GM12878 (cell line): ENCODE measurements around the gene DES. TPM values are rescaled to one million over a fixed set of nuclear protein-coding genes. Genes with fewer than 3 reads are reported as not detected.

ENCODE experiments used
- ATAC-seq: fragments of 200-7000 bp; cut with Tn5 transposase; 3 replicates; pipeline ENCODE4 v1.9.1; 2020; ENCODE audit warnings: mild to moderate bottlenecking, moderate library complexity
- BruUV-seq: library from RNA; stranded (reverse); fragments of 400-500 nt; replicated peaks from 2 replicates; lab custom pipeline; 2021; lab: Mats Ljungman, UMichigan
- CTCF ChIA-PET: fragments of 300-600 bp; sonication (Branson Sonifier 250); formaldehyde crosslinking; extraction: SDS; loops from one replicate; lab custom pipeline; 2021; ENCODE audit warnings: inconsistent platforms; lab: Yijun Ruan, JAX
- POLR2A ChIA-PET: fragments of 350-600 bp; formaldehyde crosslinking; extraction: SDS; loops from one replicate; lab custom pipeline; 2021; ENCODE audit warnings: inconsistent platforms; lab: Charles Lee
- RAD21 ChIA-PET: fragments of 300-600 bp; sonication (Branson Sonifier 250); formaldehyde crosslinking; loops from one replicate; lab custom pipeline; 2023; ENCODE audit warnings: antibody characterized with exemption; ENCODE audit not compliant: unreplicated experiment; lab: Charles Lee
- SMC1A ChIA-PET: fragments of 300-600 bp; sonication (Branson Sonifier 250); formaldehyde crosslinking; loops from one replicate; lab custom pipeline; 2023; ENCODE audit not compliant: unreplicated experiment, uncharacterized antibody; lab: Charles Lee
- DNase-seq: peaks from one replicate; pipeline ENCODE4 v3.0.0-alpha.2; 2011; ENCODE audit warnings: low read depth, low spot score
- FAIRE-seq: peaks from 3 replicates; lab custom pipeline; 2011; peaks lifted over from hg19 to GRCh38; lab: Jason Lieb, UNC
- H2AFZ ChIP-seq: 2 replicates; pipeline ENCODE4 v1.6.0; 2011; ENCODE audit warnings: low read depth, low read length, control low read depth; ENCODE audit not compliant: control insufficient read depth
- H3K27ac ChIP-seq: 2 replicates; pipeline ENCODE4 v1.5.1; 2011; ENCODE audit warnings: control low read depth; ENCODE audit not compliant: control insufficient read depth, insufficient read depth
- H3K27me3 ChIP-seq, 2 experiments: replicated peaks in 1 of 2; 2 replicates each; pipeline versions ENCODE4 v1.6.0 to v1.6.1; 2011; ENCODE audit warnings: low read length in 1 of 2; ENCODE audit not compliant: control insufficient read depth in 2 of 2, insufficient read depth in 2 of 2
- H3K36me3 ChIP-seq, 2 experiments: 2 replicates each; pipeline ENCODE4 v1.5.1; 2011; ENCODE audit warnings: low read length in 1 of 2; ENCODE audit not compliant: control insufficient read depth in 2 of 2, insufficient read depth in 2 of 2
- H3K4me1 ChIP-seq: 2 replicates; pipeline ENCODE4 v1.6.1; 2011; ENCODE audit warnings: mild to moderate bottlenecking, low read length, moderate library complexity, mixed read lengths; ENCODE audit not compliant: control insufficient read depth, insufficient read depth
- H3K4me2 ChIP-seq: 2 replicates; pipeline ENCODE4 v1.6.0; 2011; ENCODE audit warnings: control low read depth; ENCODE audit not compliant: control insufficient read depth, insufficient read depth
- H3K4me3 ChIP-seq: fragments of 200-600 bp; sonication (generic); 2 replicates; pipeline ENCODE4 v1.5.1; 2016
- H3K79me2 ChIP-seq: 2 replicates; pipeline ENCODE4 v1.6.0; 2011; ENCODE audit warnings: low read length; ENCODE audit not compliant: control insufficient read depth, insufficient read depth
- H3K9ac ChIP-seq: 2 replicates; pipeline ENCODE4 v1.8.0; 2011; ENCODE audit warnings: low read length, control low read depth, mixed read lengths; ENCODE audit not compliant: control insufficient read depth, insufficient read depth
- H3K9me3 ChIP-seq: replicated peaks from 3 replicates; pipeline ENCODE4 v1.5.1; 2011; ENCODE audit warnings: mild to moderate bottlenecking, low read length; ENCODE audit not compliant: control insufficient read depth, insufficient read depth
- H4K20me1 ChIP-seq: 2 replicates; pipeline ENCODE4 v1.6.0; 2011; ENCODE audit not compliant: control insufficient read depth, insufficient read depth
- BHLHE40 ChIP-seq, 2 experiments: fragments of 450-650 bp in 1 of 2; IDR thresholded peaks; 2 replicates each; pipeline ENCODE4 v1.6.1; 2011 to 2017; ENCODE audit warnings: low read depth in 2 of 2, borderline replicate concordance in 1 of 2, improper control_type of control experiment in 1 of 2, low read length in 1 of 2, mild to moderate bottlenecking in 1 of 2
- GATAD2B ChIP-seq: fragments of 450-650 bp; conservative IDR thresholded peaks from 2 replicates; pipeline ENCODE4 v1.6.1; 2017; ENCODE audit warnings: low read depth, mild to moderate bottlenecking, moderate library complexity
- MLLT1 ChIP-seq: fragments of 450-650 bp; IDR thresholded peaks from 2 replicates; pipeline ENCODE4 v1.6.1; 2016; ENCODE audit warnings: mild to moderate bottlenecking
- PBX3 ChIP-seq: IDR thresholded peaks from 2 replicates; pipeline ENCODE4 v1.6.1; 2011; ENCODE audit warnings: mild to moderate bottlenecking, low read depth, low read length, moderate library complexity; ENCODE audit not compliant: insufficient replicate concordance
- POU2F2 ChIP-seq: IDR thresholded peaks from 3 replicates; pipeline ENCODE4 v1.6.1; 2011; ENCODE audit warnings: low read depth, mild to moderate bottlenecking, low read length, borderline replicate concordance
- TCF12 ChIP-seq: IDR thresholded peaks from 2 replicates; pipeline ENCODE4 v1.6.1; 2011; ENCODE audit warnings: low read depth, mild to moderate bottlenecking, low read length
- WRNIP1 ChIP-seq: IDR thresholded peaks from 2 replicates; pipeline ENCODE4 v1.6.1; 2011; ENCODE audit warnings: low read depth, low read length, improper control_type of control experiment, borderline replicate concordance
- ZBTB4 ChIP-seq: fragments of 450-650 bp; formaldehyde crosslinking; IDR thresholded peaks from 2 replicates; pipeline ENCODE4 v1.4.0; 2022; ENCODE audit warnings: mild to moderate bottlenecking, moderate library complexity
- ZNF687 ChIP-seq: fragments of 450-650 bp; IDR thresholded peaks from 2 replicates; pipeline ENCODE4 v1.6.1; 2017; ENCODE audit warnings: mild to moderate bottlenecking, moderate library complexity
- WGBS: methylation state at CpG from one replicate; pipeline ENCODE4 v1.1.6; 2016; ENCODE audit warnings: low lambda C conversion rate; ENCODE audit not compliant: insufficient replicate concordance, insufficient coverage; ENCODE audit errors: missing lambda C conversion rate; 5-methylcytosine and 5-hydroxymethylcytosine counted together
- in situ Hi-C: fragments of 300-500 bp; cut with MboI; formaldehyde crosslinking; loops from 9 replicates; pipeline ENCODE4 v1.14.3; 2018; ENCODE audit warnings: mixed read lengths
- intact Hi-C: fragments of 100-400 bp; cut with micrococcal nuclease; formaldehyde crosslinking; loops from one replicate; pipeline ENCODE4 v1.14.2; 2022; ENCODE audit not compliant: unreplicated experiment
- polyA plus RNA-seq, 11 experiments: library from polyadenylated mRNA; depleted of rRNA in 4 of 11; unstranded in 6 of 11; stranded (reverse) in 5 of 11; fragments of >200 nt; fragmentation: Nextera tagmentation in 4 of 11; fragmentation: Illumina TruSeq in 1 of 11; extraction: Ambion mirVana in 4 of 11; extraction: Trizol in 1 of 11; gene quantifications; 1 replicate in 1 of 11; 2 replicates in 10 of 11; pipeline versions ENCODE4 v1.2.1 to v1.2.3, GENCODE V29; 2011 to 2016; ENCODE audit warnings: inconsistent platforms in 2 of 11, missing spikeins in 2 of 11, low read depth in 1 of 11
- total RNA-seq, 4 experiments: library from RNA; depleted of rRNA in 3 of 4; stranded (reverse); fragments of >200 nt in 3 of 4; fragmentation: Illumina TruSeq in 1 of 4; extraction: Trizol in 1 of 4; gene quantifications; 2 replicates each; pipeline versions ENCODE4 v1.2.1 to v1.2.3, GENCODE V29; 2013 to 2021

DES gene
- total and polyA plus RNA-seq, 10 of the 15 experiments (the other 5 are each of a cell fraction or from before 2014, with no cell fraction given), result 0.80 TPM; not detected in 9

- CTCF ChIA-PET, result interaction anchor here (0.6 to 7.8 kb wide), 19 partner anchors 9 to 269 kb away, joined by 3 to 64 read pairs (median 3); partner anchors contain the start of genes DNAJB2 and GMPPA
- Histone ChIP-seq H3K9ac (no peak overlapping the region), H3K9me3 (no peaks in the 10 kb centered on the region; the same call in 1 of the 3 replicates)
- peak; percentile 33; the same call in 1 of the 2 replicates for TF ChIP-seq ZNF687
- 0 out of 3 replicates have a peak, but pooled peaks have one; percentile 19 for TF ChIP-seq POU2F2
- TF ChIP-seq GATAD2B, result peak; percentile 74
- TF ChIP-seq BHLHE40 (IDR thresholded peaks at IDR 0.05; ENCODE audit: borderline replicate concordance in 1 of 2, low read depth in 2 of 2, low read length in 1 of 2), result peak; percentile 63 to 81; a peak in 3 of 4 replicates
- no peak for TF ChIP-seq WRNIP1
- no peak for TF ChIP-seq MLLT1
- no peak for TF ChIP-seq ZBTB4
- no peak for TF ChIP-seq PBX3
- TF ChIP-seq TCF12, result no peak
Measured at GRCh38 chr2:219388121-219388906, 29.9 kb upstream of the DES start.

More at GRCh38 chr2:219388121-219388906, 29.9 kb upstream of the DES start:
- in situ Hi-C loops (no loop called here), intact Hi-C loops (loop anchor here (5.0 kb wide), 2 partner anchors 211 to 226 kb away; partner anchors contain the start of genes CNPPD1, NHEJ1 and RETREG2)
- peaks cover 5% of the 10 kb centered on the region for H3K4me1 ChIP-seq
- ChIA-PET SMC1A (interaction anchor here (0.7 to 1.3 kb wide), 2 partner anchors 14 to 88 kb away, joined by 3 read pairs; no protein-coding TSS in a partner anchor), RAD21 (interaction anchor here (0.6 to 1.7 kb wide), 12 partner anchors 11 to 234 kb away, joined by 3 to 6 read pairs (median 4); partner anchors contain the start of genes GMPPA and STK11IP), POLR2A (interaction anchor here (0.5 to 2.5 kb wide), 15 partner anchors 12 to 1037 kb away, joined by 3 to 15 read pairs (median 3); partner anchors contain the start of genes ANKZF1, ATG9A, CNPPD1 and DNAJB2)
- DNase-seq (peak; percentile 83), ATAC-seq (peak; percentile 86), FAIRE-seq (no peak)
- no peak overlapping the region for H3K27ac ChIP-seq
- H3K4me2 ChIP-seq, result peak overlapping the region; percentile 68
- H3K36me3 ChIP-seq, result peaks cover 0 to 11% of the 10 kb centered on the region in 2 experiments; a peak in 2 of 4 replicates
- H3K4me3 ChIP-seq, result peak overlapping the region; percentile 8; the same call in 1 of the 2 replicates
- BruUV-seq, result no TSS peak
- peaks cover 8% of the 10 kb centered on the region for H3K79me2 ChIP-seq
- WGBS, result under 1% methylated on average over 27 of the region's 78 CpGs
- no peaks in the 10 kb centered on the region for H3K27me3 ChIP-seq
- peak overlapping the region; percentile 92 for H2AFZ ChIP-seq
- H4K20me1 ChIP-seq, result no peaks in the 10 kb centered on the region
